Progenitor cell of endocrine pancreas (in vitro differentiated cells): ENCODE results near the gene CNTLN. TPM values are rescaled to one million over a fixed set of nuclear protein-coding genes. Genes with fewer than 3 reads are reported as not detected.

ENCODE experiments used
- DNase-seq: peaks from one replicate; pipeline ENCODE4 v3.0.0; 2021; ENCODE audit warnings: low spot score; ENCODE audit not compliant: unreplicated experiment
- H3K27ac Mint-ChIP-seq: 2 replicates; pipeline ENCODE4 v1.8.0; 2021; ENCODE audit warnings: mild to moderate bottlenecking, moderate library complexity, mixed read lengths
- H3K27me3 Mint-ChIP-seq: 2 replicates; pipeline ENCODE4 v1.8.0; 2021; ENCODE audit warnings: mixed read lengths
- H3K36me3 Mint-ChIP-seq: 2 replicates; pipeline ENCODE4 v1.8.0; 2022; ENCODE audit warnings: mixed read lengths; ENCODE audit not compliant: insufficient read depth
- H3K4me1 Mint-ChIP-seq: 2 replicates; pipeline ENCODE4 v1.8.0; 2021; ENCODE audit warnings: low read depth, mixed read lengths
- H3K4me3 Mint-ChIP-seq: 2 replicates; pipeline ENCODE4 v1.8.0; 2021; ENCODE audit warnings: low read depth, mild to moderate bottlenecking, moderate library complexity, mixed read lengths
- H3K9me3 Mint-ChIP-seq: 2 replicates; pipeline ENCODE4 v1.8.0; 2021; ENCODE audit warnings: low read depth, mixed read lengths
- CTCF ChIP-seq: fragments of 200-600 bp; sonication (generic); IDR thresholded peaks from one replicate; pipeline ENCODE4 v1.5.0; 2021; ENCODE audit warnings: antibody characterized with exemption, mild to moderate bottlenecking; ENCODE audit not compliant: unreplicated experiment
- total RNA-seq: library from RNA; stranded (reverse); gene quantifications from 2 replicates; pipeline ENCODE4 v1.2.1, GENCODE V29; 2021

CNTLN gene
- total RNA-seq, 1 donor from 2014 or later, result 7.8 TPM

DNA sequence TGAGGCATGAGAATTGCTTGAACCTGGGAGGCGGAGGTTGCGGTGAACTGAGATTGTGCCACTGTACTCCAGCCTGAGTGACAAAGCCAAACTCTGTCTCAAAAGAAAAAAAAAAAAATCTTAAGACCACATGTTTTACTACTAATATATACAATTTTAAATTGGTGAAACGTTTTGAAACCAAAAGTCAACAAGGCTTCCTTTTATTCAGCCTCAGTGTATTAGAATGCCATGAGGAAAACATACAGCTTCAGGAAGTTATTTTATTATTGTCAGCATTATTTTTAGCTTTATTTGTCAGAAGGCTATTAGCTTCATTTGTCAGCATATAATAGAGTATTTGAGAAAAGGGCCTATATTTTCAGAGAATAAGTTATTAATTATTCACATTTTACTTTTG, 280.1 kb downstream of the CNTLN start:
- Mint-ChIP-seq H3K9me3 (peaks cover 7% of the 10 kb centered on the region), H3K4me3 (no peak overlapping the region), H3K4me1 (no peaks in the 10 kb centered on the region), H3K36me3 (peaks cover 7% of the 10 kb centered on the region), H3K27me3 (no peaks in the 10 kb centered on the region), H3K27ac (no peak overlapping the region)
- TF ChIP-seq CTCF, result no peak
- DNase-seq, result no peak

- Mint-ChIP-seq H3K4me3 (no peak overlapping the region), H3K27ac (no peak overlapping the region), H3K9me3 (no peaks in the 10 kb centered on the region), H3K27me3 (no peaks in the 10 kb centered on the region), H3K4me1 (no peaks in the 10 kb centered on the region), H3K36me3 (no peaks in the 10 kb centered on the region)
- TF ChIP-seq CTCF, result no peak
- DNase-seq, result no peak
Observed at GRCh38 chr9:17422994-17423680, 288.3 kb downstream of the CNTLN start.

DNA sequence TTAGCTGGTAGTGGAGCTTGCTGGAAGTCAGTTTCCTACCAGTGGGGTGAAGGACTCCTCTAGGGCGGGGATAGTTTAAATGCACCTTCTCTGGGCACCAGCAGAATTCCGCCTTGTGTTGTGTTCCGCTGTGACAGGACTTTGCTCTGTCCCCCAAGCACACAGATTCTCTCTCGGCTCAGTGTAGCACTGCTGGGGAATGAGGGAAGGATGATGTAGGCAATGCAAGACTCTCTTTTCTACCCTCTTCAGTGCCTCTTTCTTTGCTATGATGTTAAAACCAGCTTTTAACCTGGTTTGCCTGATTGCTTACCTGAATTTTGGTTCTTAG, 288.8 kb downstream of the CNTLN start:
- Mint-ChIP-seq H3K36me3 (no peaks in the 10 kb centered on the region), H3K27me3 (no peaks in the 10 kb centered on the region), H3K4me1 (no peaks in the 10 kb centered on the region), H3K27ac (no peak overlapping the region), H3K4me3 (no peak overlapping the region), H3K9me3 (no peaks in the 10 kb centered on the region)
- no peak for DNase-seq
- TF ChIP-seq CTCF, result no peak

- H3K4me3 Mint-ChIP-seq, result no peak overlapping the region
- H3K9me3 Mint-ChIP-seq, result no peaks in the 10 kb centered on the region
Observed at GRCh38 chr9:17425384-17425783, 290.5 kb downstream of the CNTLN start.

GRCh38 chr9:17433526-17433925, 298.7 kb downstream of the CNTLN start:
- H3K27ac Mint-ChIP-seq, result no peak overlapping the region
- no peak for TF ChIP-seq CTCF
- no peaks in the 10 kb centered on the region for H3K4me1 Mint-ChIP-seq
- peaks cover 3% of the 10 kb centered on the region for H3K36me3 Mint-ChIP-seq
- H3K4me3 Mint-ChIP-seq, result no peak overlapping the region
- H3K9me3 Mint-ChIP-seq, result peaks cover 8% of the 10 kb centered on the region
- DNase-seq, result no peak
- no peaks in the 10 kb centered on the region for H3K27me3 Mint-ChIP-seq

More at GRCh38 chr9:17425384-17425783, 290.5 kb downstream of the CNTLN start:
- no peak for DNase-seq
- no peaks in the 10 kb centered on the region for H3K4me1 Mint-ChIP-seq
- H3K27me3 Mint-ChIP-seq, result no peaks in the 10 kb centered on the region
- H3K27ac Mint-ChIP-seq, result no peak overlapping the region
- no peak for TF ChIP-seq CTCF
- H3K36me3 Mint-ChIP-seq, result no peaks in the 10 kb centered on the region
